ENCODE data around the gene GALNT3.

- TF ChIP-seq PRDM10 (tag by site-specific recombination; IDR thresholded peaks at IDR 0.05) (no peak), CTCF (tag by site-specific recombination; IDR thresholded peaks at IDR 0.05) (no peak), SP2 (tag by site-specific recombination; IDR thresholded peaks at IDR 0.05) (no peak), GLI2 (tag by site-specific recombination; IDR thresholded peaks at IDR 0.05; ENCODE audit: borderline replicate concordance, low read depth) (no peak), ZNF654 (tag by site-specific recombination; IDR thresholded peaks at IDR 0.05; ENCODE audit: low read depth) (no peak), WT1 (tag by site-specific recombination; IDR thresholded peaks at IDR 0.05) (no peak), ZNF121 (tag by site-specific recombination; IDR thresholded peaks at IDR 0.05) (no peak), ZNF146 (tag by site-specific recombination; IDR thresholded peaks at IDR 0.05) (no peak), ZNF239 (tag by site-specific recombination; IDR thresholded peaks at IDR 0.05) (no peak), ZNF280D (tag by site-specific recombination; IDR thresholded peaks at IDR 0.05) (no peak), ZNF510 (tag by site-specific recombination; IDR thresholded peaks at IDR 0.05; ENCODE audit: insufficient replicate concordance) (no peak), GLIS2 (tag by site-specific recombination; IDR thresholded peaks at IDR 0.05) (no peak), YY1 (tag by site-specific recombination; IDR thresholded peaks at IDR 0.05) (no peak), TCF7L2 (IDR thresholded peaks at IDR 0.05; ENCODE audit: borderline replicate concordance, low read depth, low read length) (no peak)
These were observed 20.4 kb upstream of the GALNT3 start for GRCh38 chr2:165814473-165814872.
